Activated T-helper 1 cell treated with Interleukin-2 at 50 U/mL for 16 hours (primary cell): ENCODE measurements around the gene INCENP.

Experiments used
- DNase-seq: peaks from one replicate; pipeline ENCODE4 v3.0.0-alpha.2; 2020; ENCODE audit warnings: low read depth

Gene INCENP

GRCh38 chr11:62124186-62125113 lies 639 bp downstream of the INCENP start:
- DNase-seq: no peak

DNA sequence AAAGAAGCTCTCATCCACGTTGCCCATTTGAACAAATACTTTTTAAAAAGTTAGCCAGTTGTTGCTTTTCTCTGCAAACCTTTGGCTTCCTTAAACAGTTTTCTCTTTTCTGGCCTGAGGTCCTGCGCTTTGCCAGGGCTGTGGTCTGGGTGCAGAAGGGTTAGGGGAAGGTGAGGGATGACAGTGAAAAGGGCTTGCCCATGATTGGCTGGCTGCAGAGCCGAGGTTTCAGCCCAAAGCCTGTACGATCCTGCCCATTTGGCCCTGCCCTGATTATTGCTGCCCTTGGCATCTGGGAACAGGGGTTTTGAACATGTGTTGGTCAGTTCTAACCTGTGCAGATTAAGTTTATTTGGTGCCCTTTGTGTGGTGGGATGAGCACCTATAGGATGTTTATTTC lies 1.5 kb downstream of the INCENP start:
- no peak for DNase-seq

DNA sequence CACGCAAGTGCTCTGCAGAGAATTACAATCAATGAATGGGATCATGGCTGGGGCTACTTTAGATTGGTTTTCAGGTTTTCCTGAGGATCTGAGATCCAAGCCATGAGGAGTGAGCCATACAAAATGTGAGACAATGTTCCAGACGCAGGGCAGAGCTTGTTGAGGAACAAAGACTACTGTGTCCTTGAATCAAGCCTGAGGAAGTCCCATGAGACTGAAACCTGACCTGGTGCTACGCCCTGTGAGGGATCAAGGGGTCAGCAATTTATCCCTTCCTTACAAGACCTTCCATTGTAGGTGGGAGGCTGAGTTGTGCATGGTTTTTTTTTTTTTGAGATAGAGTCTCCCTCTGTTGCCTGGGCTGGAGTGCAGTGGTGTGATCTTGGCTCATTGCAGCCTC lies 2.1 kb downstream of the INCENP start:
- no peak for DNase-seq

DNA sequence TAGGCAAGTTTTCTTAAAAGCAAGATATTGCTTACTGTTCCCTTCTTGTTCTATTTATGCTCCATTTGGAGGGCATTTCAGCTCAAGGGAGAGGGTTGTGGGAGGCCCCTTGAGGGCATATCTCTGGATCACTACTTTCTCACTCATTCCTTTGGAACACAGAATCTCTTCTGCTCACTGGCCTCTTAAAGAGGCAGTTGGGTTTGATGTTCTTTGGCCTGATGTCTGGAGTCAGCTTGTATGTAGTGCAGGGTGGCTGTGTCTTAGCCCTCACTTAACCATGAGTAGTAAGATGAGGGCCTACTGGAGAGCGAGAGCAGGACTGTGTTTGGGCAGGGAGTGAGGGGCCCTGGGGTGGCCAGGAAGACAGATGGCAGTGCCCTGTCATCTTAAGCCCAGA lies 3.6 kb downstream of the INCENP start:
- no peak for DNase-seq

DNA sequence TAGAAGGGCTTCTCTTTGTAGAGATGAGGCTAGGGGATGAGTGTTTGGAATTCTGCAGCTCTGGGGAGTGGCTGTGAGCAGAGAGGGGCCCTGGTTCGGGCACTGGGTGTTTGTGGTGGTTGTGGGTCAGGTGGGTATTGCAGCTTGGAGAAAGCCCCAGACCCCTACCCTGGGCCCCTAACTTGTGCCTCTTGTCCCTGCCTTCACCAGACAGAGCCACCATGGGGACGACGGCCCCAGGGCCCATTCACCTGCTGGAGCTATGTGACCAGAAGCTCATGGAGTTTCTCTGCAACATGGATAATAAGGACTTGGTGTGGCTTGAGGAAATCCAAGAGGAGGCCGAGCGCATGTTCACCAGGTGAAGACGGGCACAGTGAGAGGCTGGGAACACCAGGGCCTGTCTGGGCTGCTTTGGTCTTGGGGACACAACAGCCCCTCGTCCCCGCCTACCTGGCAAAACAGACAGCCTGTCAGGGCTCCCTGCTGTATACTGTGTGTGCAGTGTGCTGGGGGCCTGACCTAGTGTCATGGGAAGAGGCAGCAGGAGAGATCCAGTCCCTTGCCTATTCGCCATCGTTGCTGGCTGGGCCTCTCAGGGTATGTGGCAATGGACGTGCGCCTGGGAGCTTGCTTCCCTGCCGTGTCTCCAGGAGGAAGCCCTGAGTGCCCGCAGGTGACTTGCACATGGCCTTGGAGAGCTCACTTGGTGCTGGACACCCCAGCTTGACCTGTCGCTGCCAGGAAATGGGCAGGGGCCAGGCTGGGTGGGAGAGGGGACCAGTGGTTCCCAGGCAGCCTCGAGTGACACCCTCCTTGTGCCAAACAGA lies 4.3 kb downstream of the INCENP start:
- DNase-seq: no peak

DNA sequence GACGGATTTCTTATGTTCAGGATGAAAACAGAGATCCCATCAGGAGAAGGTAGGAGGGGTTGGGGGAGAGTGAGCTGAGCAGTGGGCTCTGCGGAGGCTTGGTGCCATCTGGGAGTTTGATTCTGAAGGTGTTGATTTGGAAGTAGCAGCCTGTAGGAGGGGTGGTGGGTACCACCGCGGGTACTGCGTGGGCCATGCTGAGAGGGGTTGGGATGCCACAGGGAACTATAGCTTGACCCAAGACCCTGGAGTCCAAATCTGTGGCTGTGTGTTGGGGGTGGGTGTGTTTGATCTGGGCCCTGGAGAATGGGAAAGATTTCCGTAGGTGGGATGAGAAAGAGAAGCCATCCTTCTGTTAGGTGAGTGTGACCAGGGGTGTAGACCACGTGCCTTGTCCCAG lies 5.0 kb downstream of the INCENP start:
- DNase-seq: no peak

DNA sequence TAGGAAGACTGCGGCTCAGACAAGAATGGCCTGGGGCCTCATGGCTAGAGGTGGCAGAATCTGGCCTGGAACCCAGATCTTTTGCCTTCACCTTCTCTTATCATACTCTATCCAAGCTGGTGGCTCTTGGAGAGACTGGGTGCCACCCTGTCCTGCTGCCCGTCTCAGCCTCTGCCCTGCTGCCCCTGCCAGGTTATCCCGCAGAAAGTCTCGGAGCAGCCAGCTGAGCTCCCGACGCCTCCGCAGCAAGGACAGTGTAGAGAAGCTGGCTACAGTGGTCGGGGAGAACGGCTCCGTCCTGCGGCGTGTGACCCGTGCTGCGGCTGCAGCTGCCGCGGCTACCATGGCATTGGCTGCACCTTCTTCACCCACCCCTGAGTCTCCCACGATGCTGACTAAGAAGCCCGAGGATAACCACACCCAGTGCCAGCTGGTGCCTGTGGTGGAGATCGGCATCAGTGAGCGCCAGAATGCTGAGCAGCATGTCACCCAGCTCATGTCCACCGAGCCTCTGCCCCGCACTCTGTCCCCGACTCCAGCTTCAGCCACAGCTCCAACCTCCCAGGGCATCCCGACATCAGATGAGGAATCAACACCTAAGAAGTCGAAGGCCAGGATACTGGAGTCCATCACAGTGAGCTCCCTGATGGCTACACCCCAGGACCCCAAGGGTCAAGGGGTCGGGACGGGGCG lies 5.9 kb downstream of the INCENP start:
- DNase-seq: no peak

GRCh38 chr11:62130283-62131169 lies 6.7 kb downstream of the INCENP start:
- no peak for DNase-seq

DNA sequence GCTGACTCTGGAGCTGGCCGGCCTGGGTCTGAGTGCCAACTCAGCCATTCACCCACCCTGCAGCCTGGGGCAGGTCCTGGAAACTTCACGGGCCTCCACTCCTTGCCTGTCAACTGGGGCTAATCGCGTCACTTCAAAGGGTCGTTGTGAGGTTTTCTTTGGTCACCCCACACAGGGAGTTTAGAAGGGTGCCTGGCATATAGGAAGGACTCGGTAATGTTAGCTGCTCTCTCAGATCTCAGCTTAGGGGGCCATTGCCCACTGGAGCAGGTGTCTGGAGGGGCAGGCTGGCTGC lies 7.3 kb downstream of the INCENP start:
- DNase-seq: no peak

- DNase-seq: no peak
Measured at GRCh38 chr11:62132191-62132590, 8.4 kb downstream of the INCENP start.

DNA sequence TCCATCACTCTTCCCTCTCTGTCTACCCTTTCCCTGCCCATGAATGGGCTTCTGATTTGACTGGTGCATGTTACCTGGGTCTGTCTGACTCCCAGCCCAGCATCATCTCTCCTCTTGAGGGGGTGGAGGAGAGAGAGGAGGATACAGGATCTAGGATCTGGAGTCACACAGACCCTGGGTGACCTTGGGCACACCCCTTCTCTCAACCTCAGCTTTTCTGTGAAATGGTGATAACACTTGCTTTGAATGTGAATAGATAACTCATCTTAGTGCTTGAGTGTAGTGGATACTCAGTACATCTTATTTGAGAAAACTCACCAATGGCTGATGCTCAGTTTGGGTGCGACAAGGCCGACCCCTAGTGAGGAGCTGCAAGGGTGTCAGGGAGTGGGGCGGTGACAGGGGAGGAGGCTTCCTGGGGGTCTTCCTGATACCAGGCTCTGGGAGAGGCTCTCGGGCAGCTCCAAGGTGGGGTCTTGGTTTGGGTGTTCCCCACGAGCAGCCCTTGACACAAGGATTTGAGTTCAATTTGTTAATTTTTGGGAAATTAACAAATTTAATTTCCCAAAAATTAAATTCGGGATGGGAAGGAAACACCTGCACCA lies 9.0 kb downstream of the INCENP start:
- no peak for DNase-seq

DNA sequence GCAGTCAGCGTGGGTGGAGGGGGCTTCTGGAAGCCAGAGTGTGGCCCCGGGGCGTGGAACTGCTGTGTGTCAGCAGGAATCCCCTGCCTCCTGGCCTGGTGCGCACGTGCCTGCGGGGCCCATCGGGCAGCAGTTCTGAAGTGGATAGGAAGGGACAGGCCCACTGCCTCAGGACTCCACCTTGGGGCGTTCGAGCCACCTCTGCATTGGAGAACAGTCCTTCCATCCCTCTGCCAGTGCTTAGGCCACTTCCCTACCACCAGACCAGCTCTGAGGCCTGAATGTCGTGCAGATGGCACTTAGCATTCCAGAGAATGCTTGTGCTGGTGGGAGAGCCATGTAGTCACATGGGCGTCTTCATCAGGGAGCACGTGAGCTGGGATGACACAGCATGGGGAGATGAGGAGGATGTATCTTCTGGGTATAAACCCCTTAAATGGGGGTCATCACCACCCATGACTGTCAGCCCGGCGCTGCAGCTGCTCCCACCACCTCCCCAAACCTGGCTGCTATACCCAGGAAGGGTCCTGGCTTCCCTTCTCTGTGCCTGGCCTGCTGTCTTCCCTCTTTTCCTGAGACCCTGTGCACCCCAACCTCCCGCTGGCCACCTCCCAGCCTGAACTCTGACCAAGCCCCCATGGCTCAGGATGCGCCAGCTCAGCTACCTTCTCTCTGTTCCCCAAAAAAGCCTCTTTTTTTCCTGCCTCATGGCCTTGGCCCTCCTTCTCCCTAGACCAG lies 9.7 kb downstream of the INCENP start:
- DNase-seq: no peak

- no peak for DNase-seq
Measured at GRCh38 chr11:62137276-62137861, 13.6 kb downstream of the INCENP start.

DNA sequence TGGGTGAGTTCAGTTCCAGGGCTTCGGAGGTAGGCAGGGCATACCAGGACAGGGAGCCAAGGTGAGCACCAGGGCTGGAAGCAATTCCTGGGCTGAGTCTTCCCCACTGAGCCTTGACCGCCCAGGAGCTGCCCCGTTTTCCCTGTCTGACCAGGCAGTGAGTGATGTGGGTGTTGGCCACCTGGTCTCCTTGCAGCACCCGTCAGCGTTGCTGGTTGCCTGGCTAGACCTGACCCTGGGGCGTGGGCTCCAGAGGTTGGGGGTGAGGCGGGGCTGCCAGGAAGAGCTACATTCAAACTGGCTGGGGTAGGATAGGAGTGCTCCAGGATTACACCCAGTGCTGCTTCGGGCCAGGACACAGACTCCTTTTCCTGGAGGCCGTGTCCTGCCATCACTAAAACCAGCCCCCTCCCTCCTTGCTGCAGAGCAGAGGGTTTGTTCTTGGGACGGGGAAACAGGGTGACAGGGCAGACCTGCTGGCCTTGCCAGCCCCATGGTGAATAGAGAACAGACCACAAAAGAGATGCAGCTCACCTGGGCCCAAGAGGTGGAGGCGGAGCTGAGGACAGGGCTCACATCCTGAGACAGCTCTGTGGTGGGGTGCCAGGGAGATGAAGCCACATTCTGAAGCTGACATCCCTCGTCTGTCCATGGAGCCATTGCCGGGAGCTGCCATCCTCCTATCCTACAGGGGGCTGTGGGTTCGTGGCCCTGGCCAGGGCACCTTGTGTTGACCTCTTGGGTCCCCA lies 14.2 kb downstream of the INCENP start:
- no peak for DNase-seq

GRCh38 chr11:62138630-62139425 lies 15.0 kb downstream of the INCENP start:
- no peak for DNase-seq

DNA sequence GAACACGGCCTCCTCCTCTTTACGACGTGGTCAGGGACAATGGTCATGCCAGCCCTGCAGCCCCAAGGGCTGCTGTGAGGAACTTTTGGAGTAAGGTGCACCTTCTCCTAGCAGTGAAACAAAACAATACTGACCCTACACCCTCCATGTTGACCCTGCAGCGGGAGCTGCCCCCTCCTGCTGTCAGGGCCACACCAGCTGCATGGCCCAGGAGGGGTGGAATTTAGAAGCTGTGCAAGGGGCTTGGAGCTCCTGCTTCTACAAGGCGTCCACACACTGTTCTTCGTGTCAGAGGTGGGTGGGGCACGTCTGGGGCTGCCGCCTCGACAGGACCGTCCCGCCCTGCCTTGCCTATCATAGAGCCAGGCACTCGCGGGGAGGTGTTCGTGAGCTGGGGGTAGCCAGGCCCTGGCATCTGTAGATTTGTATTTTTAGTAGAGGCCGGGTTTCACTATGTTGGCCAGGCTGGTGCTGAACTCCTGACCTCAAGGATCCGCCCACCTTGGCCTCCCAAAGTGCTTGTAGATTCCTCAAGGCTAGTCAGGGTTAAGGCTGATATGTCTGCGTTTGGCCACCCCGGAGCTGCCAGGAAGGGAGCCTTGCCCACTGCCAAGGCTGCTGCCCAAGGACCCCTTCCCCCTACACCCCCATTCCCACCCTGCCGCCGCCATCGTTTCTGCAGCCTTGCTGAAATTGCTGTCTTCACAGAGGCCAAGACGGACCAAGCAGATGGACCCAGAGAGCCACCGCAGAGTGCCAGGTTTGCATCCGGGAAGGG lies 15.9 kb downstream of the INCENP start:
- DNase-seq: no peak

- DNase-seq: no peak
Measured at GRCh38 chr11:62140304-62141110, 16.7 kb downstream of the INCENP start.
